ENCODE measurements around the gene CDCA5.

The CDCA5 gene

GRCh38 chr11:65130631-65131416 is 47.0 kb upstream of the CDCA5 start:
- TF ChIP-seq CTCF (IDR thresholded peaks at IDR 0.05; ENCODE audit: low read depth, low read length, missing control alignments), result no peak
- DNase-seq (ENCODE audit: low read depth), result no peak
- H3K4me3 ChIP-seq (ENCODE audit: low read depth, low read length), result no peak overlapping the region
- in situ Hi-C loops (cut with HindIII; ENCODE audit: low sequenced_read_pairs), result no loop called here

- H3K4me3 ChIP-seq (ENCODE audit: low read depth, low read length), result no peak overlapping the region
- no peak for TF ChIP-seq CTCF (IDR thresholded peaks at IDR 0.05; ENCODE audit: low read depth, low read length, missing control alignments)
- in situ Hi-C loops (cut with HindIII; ENCODE audit: low sequenced_read_pairs), result no loop called here
- DNase-seq (ENCODE audit: low read depth), result no peak
Measured at GRCh38 chr11:65129649-65130441, 46.0 kb upstream of the CDCA5 start.

GRCh38 chr11:65128182-65129145 is 44.6 kb upstream of the CDCA5 start:
- in situ Hi-C loops (cut with HindIII; ENCODE audit: low sequenced_read_pairs), result no loop called here
- H3K4me3 ChIP-seq (ENCODE audit: low read depth, low read length), result no peak overlapping the region
- no peak for DNase-seq (ENCODE audit: low read depth)
- TF ChIP-seq CTCF (IDR thresholded peaks at IDR 0.05; ENCODE audit: low read depth, low read length, missing control alignments), result no peak

GRCh38 chr11:65127473-65128181 is 43.8 kb upstream of the CDCA5 start:
- no peak for TF ChIP-seq CTCF (IDR thresholded peaks at IDR 0.05; ENCODE audit: low read depth, low read length, missing control alignments)
- DNase-seq (ENCODE audit: low read depth), result no peak
- in situ Hi-C loops (cut with HindIII; ENCODE audit: low sequenced_read_pairs), result no loop called here
- H3K4me3 ChIP-seq (ENCODE audit: low read depth, low read length), result no peak overlapping the region

- no peak for DNase-seq (ENCODE audit: low read depth)
- in situ Hi-C loops (cut with HindIII; ENCODE audit: low sequenced_read_pairs), result no loop called here
- no peak for TF ChIP-seq CTCF (IDR thresholded peaks at IDR 0.05; ENCODE audit: low read depth, low read length, missing control alignments)
- H3K4me3 ChIP-seq (ENCODE audit: low read depth, low read length), result no peak overlapping the region
Measured at GRCh38 chr11:65126624-65127274, 42.9 kb upstream of the CDCA5 start.

All from astrocyte of the cerebellum (primary cell).